ENCODE measurements around the gene SLC26A8.

SLC26A8 gene, protein sequence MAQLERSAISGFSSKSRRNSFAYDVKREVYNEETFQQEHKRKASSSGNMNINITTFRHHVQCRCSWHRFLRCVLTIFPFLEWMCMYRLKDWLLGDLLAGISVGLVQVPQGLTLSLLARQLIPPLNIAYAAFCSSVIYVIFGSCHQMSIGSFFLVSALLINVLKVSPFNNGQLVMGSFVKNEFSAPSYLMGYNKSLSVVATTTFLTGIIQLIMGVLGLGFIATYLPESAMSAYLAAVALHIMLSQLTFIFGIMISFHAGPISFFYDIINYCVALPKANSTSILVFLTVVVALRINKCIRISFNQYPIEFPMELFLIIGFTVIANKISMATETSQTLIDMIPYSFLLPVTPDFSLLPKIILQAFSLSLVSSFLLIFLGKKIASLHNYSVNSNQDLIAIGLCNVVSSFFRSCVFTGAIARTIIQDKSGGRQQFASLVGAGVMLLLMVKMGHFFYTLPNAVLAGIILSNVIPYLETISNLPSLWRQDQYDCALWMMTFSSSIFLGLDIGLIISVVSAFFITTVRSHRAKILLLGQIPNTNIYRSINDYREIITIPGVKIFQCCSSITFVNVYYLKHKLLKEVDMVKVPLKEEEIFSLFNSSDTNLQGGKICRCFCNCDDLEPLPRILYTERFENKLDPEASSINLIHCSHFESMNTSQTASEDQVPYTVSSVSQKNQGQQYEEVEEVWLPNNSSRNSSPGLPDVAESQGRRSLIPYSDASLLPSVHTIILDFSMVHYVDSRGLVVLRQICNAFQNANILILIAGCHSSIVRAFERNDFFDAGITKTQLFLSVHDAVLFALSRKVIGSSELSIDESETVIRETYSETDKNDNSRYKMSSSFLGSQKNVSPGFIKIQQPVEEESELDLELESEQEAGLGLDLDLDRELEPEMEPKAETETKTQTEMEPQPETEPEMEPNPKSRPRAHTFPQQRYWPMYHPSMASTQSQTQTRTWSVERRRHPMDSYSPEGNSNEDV
- 0 to 0.19 (median 0) reads per million in 3 donors for total RNA-seq

DNA sequence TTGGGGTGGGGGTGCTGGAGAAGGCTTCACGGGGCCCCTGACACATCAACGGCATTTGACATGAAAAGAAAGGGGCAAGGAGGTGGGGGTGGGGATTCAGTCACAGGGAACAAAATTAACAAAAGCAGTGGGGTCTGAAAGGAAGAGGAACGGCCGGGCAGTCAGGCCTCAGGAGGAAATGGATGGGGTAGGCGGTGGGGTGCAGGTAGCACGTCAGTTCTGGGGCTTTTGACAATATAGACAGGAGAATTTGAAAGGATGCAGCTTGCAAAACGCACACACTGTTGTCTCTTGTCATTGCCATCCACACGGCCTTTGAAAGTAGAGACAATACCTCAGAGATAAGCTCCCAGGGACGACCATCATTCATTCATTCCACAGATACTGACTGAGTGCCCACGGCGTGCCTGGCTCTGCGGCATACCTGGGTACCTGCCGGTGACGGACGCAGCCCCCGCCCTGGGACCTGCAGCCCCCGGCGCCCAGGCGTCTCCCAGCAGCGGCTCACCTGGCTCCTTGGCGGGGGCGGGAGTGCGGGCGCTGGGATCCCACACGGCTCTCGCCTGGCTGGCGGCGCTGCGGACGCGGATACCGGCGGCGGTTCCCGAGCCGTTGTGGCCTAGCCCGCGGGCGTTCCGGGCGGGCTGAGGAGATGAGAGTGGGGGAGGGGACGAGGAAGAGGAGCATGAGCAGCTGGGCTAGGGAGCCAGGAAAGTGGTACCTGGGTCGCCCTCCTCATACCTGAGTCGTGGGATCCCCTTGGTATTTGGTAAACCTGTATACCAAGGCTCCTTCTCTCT, at the start of gene SLC26A8:
TSS of gene SLC26A8 (minus strand) at position 646 of the 800 bp plus-strand sequence. CDS start 4,934 bp downstream, outside the sequence.
- peaks cover 2% of the 10 kb centered on the region for H3K27me3 ChIP-seq (replicated peaks; ENCODE audit: control insufficient read depth, insufficient read depth, low read length, poor library complexity, severe bottlenecking)
- DNase-seq, result no peak
- H3K4me3 ChIP-seq (ENCODE audit: insufficient read depth, low read depth, low read length, poor library complexity, severe bottlenecking), result no peak within 1 kb of the TSS
- H3K27ac ChIP-seq (ENCODE audit: insufficient read depth, low read length, poor library complexity, severe bottlenecking), result no peak within 1 kb of the TSS
- H3K4me1 ChIP-seq (ENCODE audit: control insufficient read depth, insufficient read depth, low read length, poor library complexity, severe bottlenecking), result no peaks in the 10 kb centered on the region
- no peaks in the 10 kb centered on the region for H3K36me3 ChIP-seq (ENCODE audit: control insufficient read depth, insufficient read depth, low read length)
- H3K9me3 ChIP-seq (ENCODE audit: control insufficient read depth, low read length), result no peaks in the 10 kb centered on the region

DNA sequence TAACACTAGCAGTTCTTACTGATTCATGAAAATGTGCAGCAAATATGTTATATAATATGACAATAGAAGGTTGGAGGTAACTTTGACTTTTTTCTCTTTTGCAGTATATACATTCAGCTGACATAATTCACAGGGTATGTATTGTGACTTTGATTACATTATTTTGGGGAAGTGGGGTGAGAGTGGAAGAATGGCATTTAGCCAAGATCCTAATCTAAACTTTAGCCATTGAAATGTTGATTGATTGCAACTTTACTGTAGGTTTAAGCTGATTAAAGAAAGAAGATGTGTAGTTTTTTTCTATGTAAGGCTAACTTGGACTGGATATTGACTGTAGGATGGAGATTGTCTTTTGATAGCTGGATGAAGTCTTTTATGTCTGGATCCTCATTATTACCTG, 49.1 kb upstream of the SLC26A8 start:
- no peaks in the 10 kb centered on the region for H3K27me3 ChIP-seq (replicated peaks; ENCODE audit: control insufficient read depth, insufficient read depth, low read length, poor library complexity, severe bottlenecking)
- peaks cover 9% of the 10 kb centered on the region for H3K36me3 ChIP-seq (ENCODE audit: control insufficient read depth, insufficient read depth, low read length)
- H3K9me3 ChIP-seq (ENCODE audit: control insufficient read depth, low read length), result no peaks in the 10 kb centered on the region
- H3K4me1 ChIP-seq (ENCODE audit: control insufficient read depth, insufficient read depth, low read length, poor library complexity, severe bottlenecking), result no peaks in the 10 kb centered on the region
- no peak overlapping the region for H3K4me3 ChIP-seq (ENCODE audit: insufficient read depth, low read depth, low read length, poor library complexity, severe bottlenecking)
- no peak for DNase-seq
- no peak overlapping the region for H3K27ac ChIP-seq (ENCODE audit: insufficient read depth, low read length, poor library complexity, severe bottlenecking)

DNA sequence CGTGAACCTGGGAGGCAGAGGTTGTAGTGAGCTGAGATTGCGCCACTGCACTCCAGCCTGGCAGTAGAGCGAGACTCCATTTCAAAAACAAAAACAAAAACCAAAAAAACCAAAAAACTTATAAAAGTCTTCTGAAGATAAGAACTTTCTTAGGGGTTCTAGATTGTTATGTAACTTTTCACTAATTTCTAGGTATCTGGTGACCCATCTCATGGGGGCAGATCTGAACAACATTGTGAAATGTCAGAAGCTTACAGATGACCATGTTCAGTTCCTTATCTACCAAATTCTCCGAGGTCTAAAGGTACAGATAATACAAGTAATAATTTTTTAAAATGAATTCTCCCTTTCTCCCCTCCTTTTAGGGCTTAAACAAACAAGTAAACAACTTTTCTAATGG, 48.2 kb upstream of the SLC26A8 start:
- Histone ChIP-seq H3K27ac (ENCODE audit: insufficient read depth, low read length, poor library complexity, severe bottlenecking) (no peak overlapping the region), H3K4me1 (ENCODE audit: control insufficient read depth, insufficient read depth, low read length, poor library complexity, severe bottlenecking) (no peaks in the 10 kb centered on the region), H3K9me3 (ENCODE audit: control insufficient read depth, low read length) (no peaks in the 10 kb centered on the region), H3K27me3 (replicated peaks; ENCODE audit: control insufficient read depth, insufficient read depth, low read length, poor library complexity, severe bottlenecking) (no peaks in the 10 kb centered on the region), H3K4me3 (ENCODE audit: insufficient read depth, low read depth, low read length, poor library complexity, severe bottlenecking) (no peak overlapping the region), H3K36me3 (ENCODE audit: control insufficient read depth, insufficient read depth, low read length) (peaks cover 9% of the 10 kb centered on the region)
- no peak for DNase-seq

DNA sequence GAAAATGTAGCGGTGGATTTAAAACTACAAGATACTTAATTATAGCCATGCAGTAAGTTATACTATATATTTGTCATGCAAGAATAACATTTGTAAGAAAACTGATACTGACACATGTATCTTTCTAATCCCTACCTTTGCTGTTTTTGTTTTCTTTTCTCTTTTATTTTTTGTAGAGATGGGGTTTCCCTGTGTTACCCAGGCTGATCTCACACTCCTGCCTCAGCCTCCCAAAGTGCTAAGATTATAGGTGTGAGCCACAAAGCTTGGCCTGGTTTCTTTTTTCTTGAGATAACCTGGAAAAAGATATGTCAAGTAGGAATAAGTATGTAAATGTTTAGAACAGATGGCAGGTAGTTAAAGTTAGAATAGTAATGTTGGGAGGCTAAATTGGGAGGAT, 47.3 kb upstream of the SLC26A8 start:
- H3K27ac ChIP-seq (ENCODE audit: insufficient read depth, low read length, poor library complexity, severe bottlenecking), result no peak overlapping the region
- H3K9me3 ChIP-seq (ENCODE audit: control insufficient read depth, low read length), result no peaks in the 10 kb centered on the region
- no peaks in the 10 kb centered on the region for H3K27me3 ChIP-seq (replicated peaks; ENCODE audit: control insufficient read depth, insufficient read depth, low read length, poor library complexity, severe bottlenecking)
- no peak for DNase-seq
- H3K36me3 ChIP-seq (ENCODE audit: control insufficient read depth, insufficient read depth, low read length), result peaks cover 9% of the 10 kb centered on the region
- no peaks in the 10 kb centered on the region for H3K4me1 ChIP-seq (ENCODE audit: control insufficient read depth, insufficient read depth, low read length, poor library complexity, severe bottlenecking)
- H3K4me3 ChIP-seq (ENCODE audit: insufficient read depth, low read depth, low read length, poor library complexity, severe bottlenecking), result no peak overlapping the region

DNA sequence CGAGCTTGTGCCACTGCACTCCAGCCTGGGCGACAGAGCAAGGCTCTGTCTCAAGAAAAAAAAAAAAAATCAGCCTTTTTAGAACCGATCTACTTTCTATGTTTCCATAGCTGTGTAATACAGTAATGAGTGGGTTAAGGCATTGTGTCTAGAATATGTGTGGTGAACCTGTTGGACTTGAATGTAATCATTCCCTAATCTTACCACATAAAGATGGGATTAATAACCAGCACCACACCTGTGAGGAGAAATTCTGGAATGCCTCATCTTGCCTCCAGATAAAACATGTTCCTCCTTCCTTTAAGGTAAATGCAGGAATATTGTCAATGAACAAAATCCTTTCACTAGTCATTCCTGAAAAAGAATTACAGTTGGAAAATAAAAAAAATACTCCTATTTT, 46.8 kb upstream of the SLC26A8 start:
- Histone ChIP-seq H3K27me3 (replicated peaks; ENCODE audit: control insufficient read depth, insufficient read depth, low read length, poor library complexity, severe bottlenecking) (no peaks in the 10 kb centered on the region), H3K9me3 (ENCODE audit: control insufficient read depth, low read length) (no peaks in the 10 kb centered on the region), H3K4me1 (ENCODE audit: control insufficient read depth, insufficient read depth, low read length, poor library complexity, severe bottlenecking) (no peaks in the 10 kb centered on the region), H3K27ac (ENCODE audit: insufficient read depth, low read length, poor library complexity, severe bottlenecking) (no peak overlapping the region), H3K4me3 (ENCODE audit: insufficient read depth, low read depth, low read length, poor library complexity, severe bottlenecking) (no peak overlapping the region), H3K36me3 (ENCODE audit: control insufficient read depth, insufficient read depth, low read length) (peaks cover 9% of the 10 kb centered on the region)
- no peak for DNase-seq

DNA sequence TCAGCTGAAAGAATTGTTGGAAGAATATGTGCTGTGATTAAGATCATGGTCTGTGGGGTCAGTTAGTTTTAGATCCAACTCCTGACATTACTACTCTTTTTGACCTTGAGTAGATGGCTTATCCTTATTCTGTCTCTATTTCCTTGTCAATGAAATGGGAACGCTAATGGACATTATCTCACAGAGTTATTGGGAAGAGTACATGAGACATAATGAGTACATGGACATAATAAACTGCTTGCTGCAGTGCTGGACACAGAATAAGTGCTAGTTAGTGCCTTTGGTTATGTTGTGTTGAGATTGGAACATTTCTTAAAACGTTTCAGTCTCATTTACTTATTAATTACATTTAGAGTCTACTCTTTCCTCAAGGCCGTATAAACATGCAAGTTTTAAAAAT, 45.8 kb upstream of the SLC26A8 start:
- DNase-seq, result no peak
- Histone ChIP-seq H3K27me3 (replicated peaks; ENCODE audit: control insufficient read depth, insufficient read depth, low read length, poor library complexity, severe bottlenecking) (no peaks in the 10 kb centered on the region), H3K27ac (ENCODE audit: insufficient read depth, low read length, poor library complexity, severe bottlenecking) (no peak overlapping the region), H3K36me3 (ENCODE audit: control insufficient read depth, insufficient read depth, low read length) (peaks cover under 1% of the 10 kb centered on the region), H3K4me1 (ENCODE audit: control insufficient read depth, insufficient read depth, low read length, poor library complexity, severe bottlenecking) (no peaks in the 10 kb centered on the region), H3K9me3 (ENCODE audit: control insufficient read depth, low read length) (no peaks in the 10 kb centered on the region), H3K4me3 (ENCODE audit: insufficient read depth, low read depth, low read length, poor library complexity, severe bottlenecking) (no peak overlapping the region)

DNA sequence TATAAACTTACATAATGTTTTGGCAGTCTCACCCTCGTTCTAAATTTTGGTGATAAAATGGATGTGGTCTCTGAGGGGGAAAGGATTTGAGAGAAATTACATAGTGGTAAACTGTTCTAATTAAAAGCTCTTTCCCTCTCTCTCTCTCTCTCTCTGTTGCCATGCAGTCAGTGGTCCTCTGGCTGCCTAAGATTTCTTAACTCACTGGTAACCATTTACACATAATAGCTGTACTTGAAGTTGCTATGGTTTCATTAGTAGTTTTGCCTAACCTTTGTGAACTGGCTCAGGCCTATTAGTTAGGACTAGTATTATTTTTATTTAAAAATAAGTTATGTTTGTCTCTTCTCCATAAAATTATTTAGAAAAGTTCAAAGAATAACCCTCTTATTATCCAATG, 45.1 kb upstream of the SLC26A8 start:
- DNase-seq, result no peak
- H3K27me3 ChIP-seq (replicated peaks; ENCODE audit: control insufficient read depth, insufficient read depth, low read length, poor library complexity, severe bottlenecking), result no peaks in the 10 kb centered on the region
- H3K27ac ChIP-seq (ENCODE audit: insufficient read depth, low read length, poor library complexity, severe bottlenecking), result no peak overlapping the region
- no peaks in the 10 kb centered on the region for H3K36me3 ChIP-seq (ENCODE audit: control insufficient read depth, insufficient read depth, low read length)
- H3K4me3 ChIP-seq (ENCODE audit: insufficient read depth, low read depth, low read length, poor library complexity, severe bottlenecking), result no peak overlapping the region
- H3K9me3 ChIP-seq (ENCODE audit: control insufficient read depth, low read length), result no peaks in the 10 kb centered on the region
- H3K4me1 ChIP-seq (ENCODE audit: control insufficient read depth, insufficient read depth, low read length, poor library complexity, severe bottlenecking), result no peaks in the 10 kb centered on the region

DNA sequence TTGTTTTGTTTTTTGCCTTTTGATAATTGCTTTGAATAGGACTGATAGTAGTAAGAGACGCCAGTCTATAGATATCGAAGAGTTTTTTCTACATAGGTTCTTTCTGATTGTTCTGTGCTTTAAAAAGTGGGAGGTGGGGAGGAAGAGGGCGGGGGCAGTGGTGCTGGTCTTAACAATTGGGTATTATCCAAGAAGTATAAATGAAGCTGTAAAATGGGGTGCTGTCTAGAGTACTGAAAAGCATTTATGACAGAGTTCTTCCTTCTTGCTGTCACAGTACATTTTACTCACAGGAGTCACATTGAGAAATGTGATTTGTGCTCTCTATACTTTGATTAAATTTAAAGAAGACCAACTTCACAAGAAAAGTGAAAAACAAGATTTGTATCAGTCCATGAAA, 44.1 kb upstream of the SLC26A8 start:
- Histone ChIP-seq H3K4me3 (ENCODE audit: insufficient read depth, low read depth, low read length, poor library complexity, severe bottlenecking) (no peak overlapping the region), H3K27me3 (replicated peaks; ENCODE audit: control insufficient read depth, insufficient read depth, low read length, poor library complexity, severe bottlenecking) (no peaks in the 10 kb centered on the region), H3K4me1 (ENCODE audit: control insufficient read depth, insufficient read depth, low read length, poor library complexity, severe bottlenecking) (no peaks in the 10 kb centered on the region), H3K9me3 (ENCODE audit: control insufficient read depth, low read length) (no peaks in the 10 kb centered on the region), H3K27ac (ENCODE audit: insufficient read depth, low read length, poor library complexity, severe bottlenecking) (no peak overlapping the region), H3K36me3 (ENCODE audit: control insufficient read depth, insufficient read depth, low read length) (no peaks in the 10 kb centered on the region)
- DNase-seq, result no peak

DNA sequence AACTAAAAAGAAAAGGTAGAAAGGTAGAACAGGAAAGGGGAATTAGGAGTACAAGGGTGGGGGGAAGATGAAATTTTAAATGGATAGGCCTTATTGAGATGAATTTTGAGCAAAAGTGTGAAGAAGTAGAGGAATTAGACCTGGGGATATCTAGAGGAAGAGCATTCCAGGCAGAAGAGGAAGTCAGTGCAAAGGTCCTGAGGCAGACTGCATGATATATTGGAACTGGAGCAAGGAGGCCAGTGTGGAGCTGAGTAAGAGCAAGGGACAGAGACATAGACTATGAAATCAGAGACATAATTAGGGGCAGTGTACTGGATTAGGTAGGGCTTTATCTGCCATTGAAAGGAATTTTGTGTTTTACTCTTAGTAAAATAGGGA, 43.6 kb upstream of the SLC26A8 start:
- Histone ChIP-seq H3K9me3 (ENCODE audit: control insufficient read depth, low read length) (no peaks in the 10 kb centered on the region), H3K4me3 (ENCODE audit: insufficient read depth, low read depth, low read length, poor library complexity, severe bottlenecking) (no peak overlapping the region), H3K36me3 (ENCODE audit: control insufficient read depth, insufficient read depth, low read length) (no peaks in the 10 kb centered on the region), H3K4me1 (ENCODE audit: control insufficient read depth, insufficient read depth, low read length, poor library complexity, severe bottlenecking) (no peaks in the 10 kb centered on the region), H3K27me3 (replicated peaks; ENCODE audit: control insufficient read depth, insufficient read depth, low read length, poor library complexity, severe bottlenecking) (no peaks in the 10 kb centered on the region), H3K27ac (ENCODE audit: insufficient read depth, low read length, poor library complexity, severe bottlenecking) (no peak overlapping the region)
- no peak for DNase-seq

Measured in effector memory CD4-positive, alpha-beta T cell (primary cell).